Thoracic aorta (tissue), 2 donors: ENCODE data around the gene BCAN. TPM values are rescaled to one million over a fixed set of nuclear protein-coding genes. Genes with fewer than 3 reads are reported as not detected.

Source experiments
- ATAC-seq: fragments of 150-250 bp; one replicate; pipeline ENCODE4 v1.8.0; 2017; ENCODE audit warnings: low read depth; ENCODE audit not compliant: insufficient number of reproducible peaks, low FRiP score
- DNase-seq: peaks from one replicate; pipeline ENCODE4 v3.0.0-alpha.2; 2020; ENCODE audit warnings: low spot score
- H3K27ac ChIP-seq, 2 donors: fragments of 200-600 bp; sonication (generic); 1 replicate in 1 of 2; 2 replicates in 1 of 2; pipeline ENCODE4 v1.5.1; 2016; ENCODE audit warnings: mild to moderate bottlenecking in 2 of 2, moderate library complexity in 2 of 2
- H3K27me3 ChIP-seq: fragments of 200-600 bp; sonication (generic); replicated peaks from 2 replicates; pipeline ENCODE4 v1.6.0; 2016; ENCODE audit warnings: mild to moderate bottlenecking; ENCODE audit not compliant: insufficient read depth
- H3K36me3 ChIP-seq: fragments of 200-600 bp; sonication (generic); one replicate; pipeline ENCODE4 v1.5.1; 2016
- H3K4me1 ChIP-seq, 2 donors: fragments of 200-600 bp; sonication (generic); 1 replicate in 1 of 2; 2 replicates in 1 of 2; pipeline versions ENCODE4 v1.5.1 to v1.6.0; 2016; ENCODE audit warnings: low read depth in 2 of 2, mild to moderate bottlenecking in 1 of 2; ENCODE audit not compliant: control insufficient read depth in 1 of 2
- H3K4me3 ChIP-seq: fragments of 200-600 bp; sonication (generic); 2 replicates; pipeline ENCODE4 v1.5.1; 2016; ENCODE audit warnings: mild to moderate bottlenecking
- H3K9me3 ChIP-seq: fragments of 200-600 bp; sonication (generic); 2 replicates; pipeline ENCODE4 v1.5.1; 2016
- CTCF ChIP-seq: fragments of 200-600 bp; sonication (generic); IDR thresholded peaks from one replicate; pipeline ENCODE4 v1.5.1; 2019; ENCODE audit warnings: antibody characterized with exemption
- total RNA-seq, 2 donors: library from RNA; depleted of rRNA; stranded (reverse); fragments of >200 nt; gene quantifications; one replicate each; pipeline versions ENCODE4 v1.1.0 to v1.2.3, GENCODE V29; 2016

Gene BCAN
- total RNA-seq, 2 donors from 2014 or later: 0.54 to 0.99 TPM

GRCh38 chr1:156655904-156656516 is 14.1 kb downstream of the BCAN start:
- no peaks in the 10 kb centered on the region for H3K36me3 ChIP-seq
- ATAC-seq (no peak), DNase-seq (no peak)
- H3K27ac ChIP-seq: no peak overlapping the region
- no peak overlapping the region for H3K4me3 ChIP-seq
- TF ChIP-seq CTCF: no peak
- peaks cover 17 to 41% of the 10 kb centered on the region in 2 donors for H3K4me1 ChIP-seq
- H3K27me3 ChIP-seq: no peaks in the 10 kb centered on the region
- no peaks in the 10 kb centered on the region for H3K9me3 ChIP-seq

GRCh38 chr1:156656806-156657740 is 15.2 kb downstream of the BCAN start:
- Histone ChIP-seq H3K4me3 (peak overlapping the region; percentile 67), H3K4me1 (peaks cover 28 to 52% of the 10 kb centered on the region in 2 donors)
- peak; percentile 38 for DNase-seq

GRCh38 chr1:156657741-156658319 is 15.9 kb downstream of the BCAN start:
- Histone ChIP-seq H3K4me1 (peaks cover 36 to 59% of the 10 kb centered on the region in 2 donors), H3K9me3 (no peaks in the 10 kb centered on the region), H3K27me3 (no peaks in the 10 kb centered on the region), H3K4me3 (peak overlapping the region; percentile 67), H3K27ac (no peak overlapping the region), H3K36me3 (no peaks in the 10 kb centered on the region)
- ATAC-seq (no peak), DNase-seq (no peak)
- peak; percentile 30 for TF ChIP-seq CTCF

More at GRCh38 chr1:156656806-156657740, 15.2 kb downstream of the BCAN start:
- no peaks in the 10 kb centered on the region for H3K36me3 ChIP-seq
- no peak for ATAC-seq
- peak; percentile 98 for TF ChIP-seq CTCF
- no peaks in the 10 kb centered on the region for H3K27me3 ChIP-seq
- H3K27ac ChIP-seq: no peak overlapping the region
- no peaks in the 10 kb centered on the region for H3K9me3 ChIP-seq

GRCh38 chr1:156658496-156658895 is 16.6 kb downstream of the BCAN start:
- Histone ChIP-seq H3K4me1 (peaks cover 42 to 66% of the 10 kb centered on the region in 2 donors), H3K27me3 (no peaks in the 10 kb centered on the region), H3K36me3 (no peaks in the 10 kb centered on the region), H3K27ac (no peak overlapping the region), H3K9me3 (no peaks in the 10 kb centered on the region), H3K4me3 (no peak overlapping the region)
- ATAC-seq (no peak), DNase-seq (no peak)
- no peak for TF ChIP-seq CTCF
